OCI-LY3 (cell line): ENCODE measurements around the gene RSPH1.

ENCODE experiments used
- CTCF ChIP-seq: fragments of 200-600, 300-600 bp; sonication (generic); IDR thresholded peaks from 2 replicates; pipeline ENCODE4 v1.5.1; 2014; ENCODE audit warnings: antibody characterized with exemption, low read length, low read depth
- EZH2phosphoT487 ChIP-seq: fragments of 200-600 bp; shearing (Covaris generic); IDR thresholded peaks from 2 replicates; pipeline ENCODE4 v1.6.1; 2018; ENCODE audit warnings: antibody characterized with exemption, mixed run types, low read depth

DNA sequence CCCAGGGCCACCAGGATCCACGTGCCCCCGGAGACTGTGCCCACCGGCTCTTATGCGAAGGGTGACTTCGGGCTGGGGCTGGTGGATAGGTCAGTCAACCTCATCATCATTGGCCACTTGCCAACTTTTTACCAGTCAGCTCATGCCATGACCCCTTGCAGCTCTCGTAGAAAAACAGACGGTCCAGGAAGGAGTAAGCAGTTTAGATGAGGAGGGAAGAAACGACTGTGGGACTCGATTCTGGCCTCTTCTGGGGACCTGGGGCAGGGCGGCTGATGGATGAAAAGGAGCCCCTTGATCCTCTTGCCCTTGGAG is 51.3 kb downstream of the RSPH1 start:
- TF ChIP-seq CTCF (no peak), EZH2phosphoT487 (no peak)
